Choroid plexus epithelial cell (primary cell): Measurements from ENCODE around the gene DUSP16.

Source experiments
- DNase-seq: peaks from one replicate; pipeline ENCODE4 v3.0.0-alpha.2; 2010; ENCODE audit warnings: low read depth
- H3K4me3 ChIP-seq: 2 replicates; pipeline ENCODE4 v1.5.1; 2011; ENCODE audit warnings: low read depth, mild to moderate bottlenecking, control low read depth, low read length, moderate library complexity
- TF ChIP-seq, protein P1 (sequence below): conservative IDR thresholded peaks from 2 replicates; pipeline ENCODE4 v1.5.1; 2011; ENCODE audit warnings: low read depth, mild to moderate bottlenecking, control low read depth, inconsistent platforms, low read length, moderate library complexity

Gene DUSP16

DNA sequence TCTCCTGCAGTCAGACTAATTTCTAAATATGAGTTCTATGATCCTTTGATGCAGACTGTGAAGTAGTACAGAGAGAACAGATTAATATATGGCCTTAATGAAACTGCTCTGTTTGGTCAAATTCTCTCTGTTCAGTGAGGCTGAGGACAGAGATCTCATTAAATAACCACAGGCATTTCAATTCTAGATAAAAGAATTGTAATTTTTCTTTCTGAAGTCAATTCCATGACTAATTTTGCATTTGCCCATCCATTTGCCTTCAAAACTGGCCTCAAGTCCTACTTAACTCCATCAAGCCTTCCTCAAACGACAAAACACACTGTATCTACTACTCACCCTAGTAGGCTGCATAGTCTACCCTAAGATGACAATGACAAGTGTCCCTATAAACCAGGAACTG, 67.1 kb downstream of the DUSP16 start:
- DNase-seq = no peak
- TF ChIP-seq, protein P1, sequence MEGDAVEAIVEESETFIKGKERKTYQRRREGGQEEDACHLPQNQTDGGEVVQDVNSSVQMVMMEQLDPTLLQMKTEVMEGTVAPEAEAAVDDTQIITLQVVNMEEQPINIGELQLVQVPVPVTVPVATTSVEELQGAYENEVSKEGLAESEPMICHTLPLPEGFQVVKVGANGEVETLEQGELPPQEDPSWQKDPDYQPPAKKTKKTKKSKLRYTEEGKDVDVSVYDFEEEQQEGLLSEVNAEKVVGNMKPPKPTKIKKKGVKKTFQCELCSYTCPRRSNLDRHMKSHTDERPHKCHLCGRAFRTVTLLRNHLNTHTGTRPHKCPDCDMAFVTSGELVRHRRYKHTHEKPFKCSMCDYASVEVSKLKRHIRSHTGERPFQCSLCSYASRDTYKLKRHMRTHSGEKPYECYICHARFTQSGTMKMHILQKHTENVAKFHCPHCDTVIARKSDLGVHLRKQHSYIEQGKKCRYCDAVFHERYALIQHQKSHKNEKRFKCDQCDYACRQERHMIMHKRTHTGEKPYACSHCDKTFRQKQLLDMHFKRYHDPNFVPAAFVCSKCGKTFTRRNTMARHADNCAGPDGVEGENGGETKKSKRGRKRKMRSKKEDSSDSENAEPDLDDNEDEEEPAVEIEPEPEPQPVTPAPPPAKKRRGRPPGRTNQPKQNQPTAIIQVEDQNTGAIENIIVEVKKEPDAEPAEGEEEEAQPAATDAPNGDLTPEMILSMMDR = no peak
- no peak overlapping the region for H3K4me3 ChIP-seq

DNA sequence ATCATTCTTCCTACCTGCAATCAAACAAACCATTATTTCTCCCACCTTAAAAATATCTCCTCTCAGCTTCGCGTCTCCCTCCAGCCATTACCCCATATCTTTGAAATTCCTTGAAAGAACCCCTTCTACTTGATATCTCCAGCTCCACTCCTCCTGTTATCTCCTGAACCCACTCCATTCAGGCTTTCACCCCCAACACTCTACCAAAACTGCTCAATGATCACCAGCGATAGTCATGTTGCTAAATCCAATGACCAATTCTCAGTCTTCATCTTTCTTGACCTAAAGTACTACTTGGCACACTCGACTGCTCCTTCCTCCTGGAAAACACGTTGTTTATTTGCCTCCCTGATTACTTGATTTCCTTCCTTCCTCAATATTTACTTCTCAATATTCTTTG, 70.1 kb downstream of the DUSP16 start:
- TF ChIP-seq, protein P1 = no peak
- H3K4me3 ChIP-seq = no peak overlapping the region
- DNase-seq = no peak

DNA sequence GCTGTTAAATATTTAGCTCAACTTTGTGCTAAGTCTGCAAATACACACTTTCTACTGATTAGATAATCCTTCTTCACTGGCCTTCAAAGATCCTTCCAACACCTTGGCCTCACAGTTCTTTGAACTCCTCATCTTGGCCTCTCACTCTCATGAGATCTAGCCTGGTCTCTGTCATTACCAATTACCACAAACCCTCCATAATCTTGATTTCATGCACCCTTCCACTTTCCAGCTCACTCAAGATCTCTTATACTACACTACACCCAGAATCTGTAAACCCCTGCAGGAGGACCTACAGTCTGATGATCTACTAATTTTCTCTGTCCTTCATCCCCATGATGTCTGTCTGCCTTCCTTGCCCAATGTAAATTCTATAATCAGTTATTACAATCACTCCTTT, 71.1 kb downstream of the DUSP16 start:
- TF ChIP-seq, protein P1 = no peak
- H3K4me3 ChIP-seq = no peak overlapping the region
- DNase-seq = no peak

DNA sequence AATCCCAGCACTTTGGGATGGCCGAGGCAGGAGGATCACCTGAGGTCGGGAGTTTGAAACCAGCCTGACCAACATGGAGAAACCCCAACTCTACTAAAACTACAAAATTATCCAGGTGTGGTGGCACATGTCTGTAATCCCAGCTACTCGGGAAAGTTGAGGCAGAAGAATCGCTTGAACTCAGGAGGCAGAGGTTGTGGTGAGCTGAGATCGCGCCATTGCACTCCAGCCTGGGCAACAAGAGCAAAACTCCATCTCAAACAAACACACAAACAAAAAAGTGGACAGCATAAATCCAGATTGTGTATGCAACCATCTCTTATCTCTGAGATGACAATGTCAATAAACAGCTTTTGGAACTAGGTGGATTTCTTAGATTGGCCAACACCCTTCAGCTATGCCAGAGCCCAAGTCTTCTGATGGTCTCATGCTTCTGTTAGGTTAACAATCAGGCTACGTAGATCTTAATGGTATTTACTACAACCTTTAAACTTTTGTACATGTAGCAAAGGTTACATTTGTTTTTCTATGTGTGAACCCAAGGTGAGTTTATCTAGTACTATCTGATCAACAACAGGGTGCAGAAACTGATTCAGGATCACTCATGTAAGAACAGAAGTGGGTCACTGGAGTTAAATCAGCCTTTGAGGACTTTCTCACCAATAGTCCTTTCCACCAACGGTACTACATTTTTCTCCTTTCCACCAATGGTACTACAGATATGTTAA, 73.7 kb downstream of the DUSP16 start:
- no peak overlapping the region for H3K4me3 ChIP-seq
- TF ChIP-seq, protein P1 = no peak
- peak; percentile 25 for DNase-seq

DNA sequence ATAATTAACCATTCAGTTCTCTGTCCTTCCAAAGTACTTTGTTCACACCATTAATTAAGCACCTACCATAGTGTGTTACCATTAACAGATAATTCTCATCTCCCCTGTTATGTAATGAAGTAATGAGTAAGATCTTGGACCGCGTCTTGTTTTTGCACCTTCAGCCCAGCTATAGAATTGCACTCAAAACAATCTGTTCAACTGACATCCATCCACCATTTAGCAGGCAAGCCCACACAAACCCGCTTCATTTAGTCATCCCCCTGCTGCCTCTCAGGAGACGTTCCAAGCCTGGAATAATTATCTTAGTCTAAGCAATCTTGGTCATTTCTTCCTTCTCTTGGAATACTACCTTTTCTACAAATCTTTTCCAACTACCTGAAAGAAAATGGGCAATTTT, 74.4 kb downstream of the DUSP16 start:
- H3K4me3 ChIP-seq = no peak overlapping the region
- no peak for DNase-seq
- TF ChIP-seq, protein P1 = no peak

DNA sequence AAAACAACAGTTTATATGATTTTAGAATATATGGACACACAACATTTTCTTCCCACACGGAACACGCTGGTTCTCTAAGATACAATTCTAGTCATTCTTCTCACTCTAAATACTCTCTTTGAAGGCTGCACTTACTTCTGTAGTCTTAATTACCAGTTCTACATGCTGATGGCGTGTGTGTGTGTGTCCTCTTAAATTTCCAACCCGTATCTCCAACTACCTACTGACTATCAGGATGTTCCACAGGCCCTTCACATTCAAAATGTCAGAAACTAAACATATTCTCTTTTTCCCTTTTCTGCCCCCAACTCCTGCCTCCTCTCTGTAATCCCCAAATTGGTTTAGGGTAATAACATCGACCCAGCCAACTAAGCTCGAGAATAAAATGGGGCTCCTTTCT, 75.2 kb downstream of the DUSP16 start:
- TF ChIP-seq, protein P1 = no peak
- H3K4me3 ChIP-seq = no peak overlapping the region
- no peak for DNase-seq

DNA sequence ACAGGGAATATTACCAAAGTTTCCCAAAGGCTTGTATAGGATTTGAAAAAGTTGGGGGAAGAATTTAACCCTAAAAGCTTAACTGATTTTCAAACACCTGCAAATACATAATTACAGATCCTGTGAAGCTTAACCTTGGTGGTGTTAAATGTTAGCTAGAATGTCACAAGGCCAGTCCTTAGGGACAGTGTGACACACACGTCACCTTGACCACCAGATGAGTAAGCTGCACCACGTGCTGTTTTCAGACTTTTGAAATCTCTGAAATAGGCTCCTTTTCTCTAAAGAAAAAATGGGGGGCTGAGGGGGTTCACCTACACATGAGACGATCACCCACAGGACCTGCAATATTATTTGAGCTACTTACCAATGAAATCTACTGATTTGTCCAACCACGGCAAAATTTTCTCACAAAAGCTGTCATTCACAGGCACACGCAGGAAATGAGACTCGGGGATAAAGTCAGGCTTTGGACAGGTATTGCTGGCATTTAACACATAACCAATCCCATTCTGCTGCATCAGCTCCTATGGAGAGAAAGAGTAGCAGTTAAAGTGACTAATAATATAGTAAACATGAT, 75.9 kb downstream of the DUSP16 start:
- H3K4me3 ChIP-seq = no peak overlapping the region
- TF ChIP-seq, protein P1 = no peak
- DNase-seq = no peak
